A673 (cell line): Measurements from ENCODE around the gene QRSL1.

Experiments
- EZH2 ChIP-seq: fragments of 200-600 bp; sonication (generic); IDR thresholded peaks from 2 replicates; pipeline ENCODE4 v1.6.1; 2017; ENCODE audit warnings: borderline replicate concordance, low read depth, mild to moderate bottlenecking, mixed read lengths, antibody characterized with exemption, low read length; ENCODE audit not compliant: poor library complexity, severe bottlenecking
- TF ChIP-seq, protein P1 (sequence below): fragments of 300-800, 200-600 bp; sonication (generic); conservative IDR thresholded peaks from 2 replicates; pipeline ENCODE4 v1.5.1; 2017; ENCODE audit warnings: low read depth, mild to moderate bottlenecking, antibody characterized with exemption, low read length, moderate library complexity, mixed read lengths

DNA sequence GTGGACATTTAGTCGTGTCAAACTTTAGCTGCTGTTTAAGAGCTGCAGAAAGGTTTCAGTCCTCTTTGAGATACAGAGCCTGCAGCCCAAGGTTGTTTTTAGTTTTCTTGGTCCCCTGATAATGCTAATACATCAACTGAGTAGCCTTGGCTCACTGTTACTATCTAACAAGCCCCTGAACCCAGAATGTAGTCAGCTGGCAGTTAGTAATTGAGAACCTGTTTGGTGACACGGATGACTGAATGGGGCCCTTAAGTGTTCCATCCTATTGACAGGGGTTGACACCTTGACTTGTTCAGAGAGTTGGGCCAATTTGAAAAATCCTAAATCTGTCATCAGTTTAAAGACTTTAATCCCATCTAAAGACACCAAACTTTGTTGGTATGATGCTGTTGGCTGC is 2.9 kb upstream of the QRSL1 start:
- TF ChIP-seq, protein P1, sequence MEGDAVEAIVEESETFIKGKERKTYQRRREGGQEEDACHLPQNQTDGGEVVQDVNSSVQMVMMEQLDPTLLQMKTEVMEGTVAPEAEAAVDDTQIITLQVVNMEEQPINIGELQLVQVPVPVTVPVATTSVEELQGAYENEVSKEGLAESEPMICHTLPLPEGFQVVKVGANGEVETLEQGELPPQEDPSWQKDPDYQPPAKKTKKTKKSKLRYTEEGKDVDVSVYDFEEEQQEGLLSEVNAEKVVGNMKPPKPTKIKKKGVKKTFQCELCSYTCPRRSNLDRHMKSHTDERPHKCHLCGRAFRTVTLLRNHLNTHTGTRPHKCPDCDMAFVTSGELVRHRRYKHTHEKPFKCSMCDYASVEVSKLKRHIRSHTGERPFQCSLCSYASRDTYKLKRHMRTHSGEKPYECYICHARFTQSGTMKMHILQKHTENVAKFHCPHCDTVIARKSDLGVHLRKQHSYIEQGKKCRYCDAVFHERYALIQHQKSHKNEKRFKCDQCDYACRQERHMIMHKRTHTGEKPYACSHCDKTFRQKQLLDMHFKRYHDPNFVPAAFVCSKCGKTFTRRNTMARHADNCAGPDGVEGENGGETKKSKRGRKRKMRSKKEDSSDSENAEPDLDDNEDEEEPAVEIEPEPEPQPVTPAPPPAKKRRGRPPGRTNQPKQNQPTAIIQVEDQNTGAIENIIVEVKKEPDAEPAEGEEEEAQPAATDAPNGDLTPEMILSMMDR = no peak
- TF ChIP-seq EZH2 = no peak
